GM19324 (cell line): ENCODE results near the gene FDXACB1.

Experiments used
- ATAC-seq: cut with Tn5 transposase; IDR thresholded peaks from one replicate; pipeline ENCODE4 v1.9.1; 2021; ENCODE audit warnings: mild to moderate bottlenecking, moderate library complexity; ENCODE audit not compliant: unreplicated experiment, low FRiP score

The FDXACB1 gene, protein sequence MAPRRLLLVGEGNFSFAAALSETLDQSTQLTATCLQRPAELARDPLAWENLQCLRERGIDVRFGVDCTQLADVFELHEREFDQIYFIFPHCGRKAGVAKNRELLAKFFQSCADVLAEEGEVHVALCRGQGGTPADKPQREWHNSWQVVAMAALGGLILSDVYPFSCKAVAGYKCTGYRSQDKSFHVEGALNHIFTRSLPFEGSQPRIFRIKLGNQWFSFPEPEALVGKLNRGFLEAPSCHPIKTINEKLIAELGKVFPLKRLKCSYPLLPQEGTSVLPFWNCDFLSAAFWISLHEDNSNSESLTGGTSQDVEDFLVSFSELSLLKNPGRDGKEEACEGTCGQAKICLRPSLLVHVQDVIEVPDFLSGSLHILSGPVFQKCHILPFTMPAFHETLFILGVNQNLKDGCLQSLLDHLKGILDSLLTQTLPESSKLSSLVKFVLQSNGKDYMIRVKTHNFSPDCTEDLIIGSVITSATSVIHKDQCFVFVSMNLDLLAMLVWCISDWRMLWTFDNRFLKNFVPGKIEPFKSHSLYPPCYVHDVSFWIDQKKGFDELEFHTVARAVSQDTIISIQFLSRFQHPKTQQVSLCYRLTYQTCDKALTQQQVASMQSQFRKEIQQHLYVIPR

GRCh38 chr11:111878849-111879636 lies at the start of gene FDXACB1, which contains the start of gene CFAP68:
TSS of gene FDXACB1 (minus strand) at chr11:111879165. CDS start at chr11:111879132, 33 bp downstream.
TSS of gene CFAP68 (plus strand) at chr11:111879541. CDS start at chr11:111879561, 20 bp downstream.
- peak; percentile 94 for ATAC-seq

DNA sequence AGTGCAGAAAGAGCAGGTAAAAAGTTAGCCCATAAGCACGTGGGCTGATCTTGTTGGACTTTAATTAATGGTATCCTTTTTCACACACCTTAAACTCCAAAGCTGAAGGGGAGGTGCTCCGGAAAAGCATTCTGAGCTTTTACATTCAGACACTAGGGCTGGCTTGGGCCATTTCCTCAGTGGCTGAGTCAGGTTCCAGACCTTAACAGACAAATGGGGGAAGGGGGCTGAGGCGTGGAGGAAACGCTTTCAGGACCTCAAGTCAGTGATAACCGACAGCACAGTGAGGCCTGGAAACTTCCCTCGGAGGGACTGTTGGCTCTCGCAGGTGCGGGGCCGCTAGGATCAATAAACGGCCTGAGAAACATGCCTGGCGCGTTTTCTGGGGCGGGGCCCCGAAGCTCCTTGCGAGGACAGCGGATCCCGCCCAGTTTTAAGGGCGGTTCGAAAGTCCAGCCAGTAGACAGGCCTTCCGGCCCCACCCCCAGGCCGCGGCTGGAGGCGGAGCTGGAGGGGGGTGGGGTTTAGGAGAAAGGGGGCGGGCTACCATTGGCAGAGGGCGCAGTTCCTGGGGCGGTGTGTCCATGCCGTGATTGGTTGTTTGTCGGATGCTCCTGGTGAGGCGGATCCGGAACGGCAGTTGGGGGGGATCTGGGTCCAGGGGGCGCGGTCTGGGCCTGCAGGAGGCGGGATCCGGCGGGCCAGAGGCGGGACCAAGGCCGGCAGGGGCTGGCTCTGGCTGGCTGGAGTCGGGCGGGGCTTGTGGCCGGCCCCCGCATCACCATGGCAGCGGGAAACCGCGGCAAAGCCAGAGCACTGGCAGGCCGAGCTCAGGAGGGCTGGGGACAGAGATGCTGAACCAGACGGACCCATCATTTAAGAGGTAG lies 47.8 kb upstream of the FDXACB1 start:
- peak; percentile 95 for ATAC-seq

DNA sequence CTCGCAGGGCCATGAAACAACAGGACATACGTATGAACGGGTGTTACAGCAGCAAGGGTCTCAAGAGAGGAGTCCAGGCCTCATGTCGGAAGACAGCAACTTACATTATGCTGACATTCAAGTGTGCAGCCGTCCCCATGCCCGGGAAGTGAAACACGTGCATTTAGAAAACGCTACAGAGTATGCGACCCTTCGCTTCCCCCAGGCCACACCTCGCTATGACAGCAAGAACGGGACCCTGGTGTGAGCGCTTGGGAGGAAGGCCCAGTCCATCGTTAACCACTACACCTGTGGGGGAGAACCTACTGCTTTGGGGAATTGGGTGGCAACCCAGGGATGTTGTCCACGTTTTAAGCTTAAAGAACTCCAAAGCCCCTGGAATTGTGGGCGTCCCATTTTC lies 47.0 kb upstream of the FDXACB1 start:
- ATAC-seq: no peak

DNA sequence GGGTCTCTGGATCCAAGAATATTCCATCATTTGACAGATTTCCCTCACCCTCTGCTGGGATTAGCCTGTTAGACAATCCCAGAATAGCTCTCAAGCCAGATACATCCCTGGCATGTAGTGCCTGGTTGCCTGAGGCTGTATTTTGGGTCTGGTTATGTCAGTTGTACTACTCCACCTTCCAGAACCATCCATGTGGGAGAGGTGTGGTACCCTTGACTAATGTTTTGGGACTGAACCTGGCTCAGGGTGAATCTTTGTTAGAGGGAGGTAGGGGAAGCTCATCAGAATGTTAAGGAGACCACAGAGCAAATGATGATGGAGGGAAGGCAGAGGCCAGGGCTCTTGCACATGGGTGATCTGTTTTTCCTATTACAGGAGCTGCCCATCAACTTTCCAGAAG lies 45.0 kb upstream of the FDXACB1 start:
- ATAC-seq: no peak

GRCh38 chr11:111923351-111923788 lies 44.4 kb upstream of the FDXACB1 start:
- ATAC-seq: no peak

GRCh38 chr11:111922803-111923202 lies 43.8 kb upstream of the FDXACB1 start:
- no peak for ATAC-seq

- no peak for ATAC-seq
Observed at GRCh38 chr11:111921541-111922230, 42.7 kb upstream of the FDXACB1 start.

- ATAC-seq: no peak
Observed at GRCh38 chr11:111920908-111921307, 41.9 kb upstream of the FDXACB1 start.

DNA sequence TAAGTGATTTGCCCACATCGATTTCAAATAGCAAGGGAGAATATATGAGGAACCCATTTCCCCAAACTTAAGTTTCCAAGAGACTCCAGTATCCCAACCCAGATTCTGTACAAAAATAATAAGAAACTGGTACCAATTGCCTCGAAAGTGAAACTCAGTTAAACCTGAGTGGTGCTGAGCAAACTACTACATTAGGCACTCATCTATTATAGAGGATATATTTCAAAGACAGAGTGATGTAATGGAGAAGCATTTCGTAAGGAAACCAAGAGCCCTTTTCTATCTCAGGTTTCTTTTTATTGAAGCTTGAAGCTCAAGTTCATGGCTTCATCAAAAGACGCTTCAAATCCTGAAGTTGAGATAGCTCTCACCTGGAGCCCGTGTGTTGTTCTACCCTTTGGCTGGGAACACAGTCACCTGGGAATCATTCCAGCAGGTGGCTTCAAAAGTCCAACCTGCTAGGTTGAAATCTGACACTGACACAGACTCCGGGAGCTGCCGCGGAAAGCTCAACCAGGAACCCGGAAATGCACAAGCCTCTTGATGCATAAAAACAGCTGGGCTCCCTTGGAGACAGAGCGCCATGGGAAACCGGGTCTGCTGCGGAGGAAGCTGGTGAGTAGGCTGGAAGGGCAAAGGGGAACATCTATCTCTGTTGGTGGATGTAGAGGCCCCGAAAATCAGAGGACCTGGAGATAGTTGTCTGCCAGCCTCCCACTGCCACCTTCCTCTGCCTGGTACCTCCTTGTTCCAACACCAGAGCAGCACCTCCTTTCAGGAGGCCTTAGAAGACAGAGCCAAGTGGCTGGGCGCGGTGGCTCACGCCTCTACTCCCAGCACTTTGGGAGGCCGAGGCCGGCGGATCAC lies 39.7 kb upstream of the FDXACB1 start, which contains the start of gene C11orf52:
Gene C11orf52 (plus strand): TSS at position 524 of the 867 bp plus-strand sequence. CDS start 60 bp downstream, at position 584.
- ATAC-seq: no peak

GRCh38 chr11:111917788-111918187 lies 38.8 kb upstream of the FDXACB1 start:
- no peak for ATAC-seq

- ATAC-seq: no peak
Observed at GRCh38 chr11:111917312-111917711, 38.3 kb upstream of the FDXACB1 start.

DNA sequence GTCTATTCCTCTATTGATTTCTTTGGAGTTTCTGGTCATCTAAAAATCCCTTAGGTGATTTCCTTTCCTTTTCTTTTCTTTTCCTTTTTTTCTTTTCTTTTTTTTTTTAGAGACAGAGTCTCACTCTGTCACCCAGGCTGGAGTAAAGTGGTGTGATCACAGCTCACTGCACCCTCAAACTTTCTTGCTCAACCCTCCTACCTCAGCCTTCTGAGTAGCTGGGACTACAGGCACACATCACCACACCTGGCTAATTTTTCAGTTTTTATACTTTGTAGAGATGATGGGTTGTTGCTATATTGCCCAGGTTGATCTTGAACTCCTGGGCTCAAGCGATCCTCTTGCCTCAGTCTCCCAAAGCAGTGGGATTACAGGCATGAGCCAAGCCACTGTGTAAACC lies 37.8 kb upstream of the FDXACB1 start:
- ATAC-seq: no peak

DNA sequence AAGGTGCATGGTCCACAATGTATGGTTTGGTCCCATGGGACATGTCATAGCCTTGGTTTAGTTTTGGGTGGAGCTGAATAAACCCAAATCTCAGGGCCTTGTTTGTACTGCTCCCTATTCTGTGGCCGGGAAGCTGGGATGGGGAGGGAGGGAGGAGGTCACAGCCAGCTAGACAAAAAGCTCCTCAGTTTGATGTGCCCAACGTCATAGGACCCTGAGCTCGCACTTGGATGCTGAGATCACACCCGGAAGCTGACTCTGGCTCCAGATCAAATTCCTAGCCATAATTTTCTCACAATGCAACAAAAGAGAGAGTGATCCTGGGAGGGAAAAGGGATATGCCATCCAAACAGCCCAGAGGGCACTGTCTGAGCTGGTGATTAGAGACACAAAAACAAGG lies 35.0 kb upstream of the FDXACB1 start:
- no peak for ATAC-seq

- ATAC-seq: no peak
Observed at GRCh38 chr11:111913031-111913861, 34.3 kb upstream of the FDXACB1 start.

- ATAC-seq: no peak
Observed at GRCh38 chr11:111912535-111912934, 33.6 kb upstream of the FDXACB1 start, which contains the start of gene HSPB2. TSS of gene HSPB2 (plus strand) at chr11:111912734. CDS start at chr11:111912830, 96 bp downstream.

DNA sequence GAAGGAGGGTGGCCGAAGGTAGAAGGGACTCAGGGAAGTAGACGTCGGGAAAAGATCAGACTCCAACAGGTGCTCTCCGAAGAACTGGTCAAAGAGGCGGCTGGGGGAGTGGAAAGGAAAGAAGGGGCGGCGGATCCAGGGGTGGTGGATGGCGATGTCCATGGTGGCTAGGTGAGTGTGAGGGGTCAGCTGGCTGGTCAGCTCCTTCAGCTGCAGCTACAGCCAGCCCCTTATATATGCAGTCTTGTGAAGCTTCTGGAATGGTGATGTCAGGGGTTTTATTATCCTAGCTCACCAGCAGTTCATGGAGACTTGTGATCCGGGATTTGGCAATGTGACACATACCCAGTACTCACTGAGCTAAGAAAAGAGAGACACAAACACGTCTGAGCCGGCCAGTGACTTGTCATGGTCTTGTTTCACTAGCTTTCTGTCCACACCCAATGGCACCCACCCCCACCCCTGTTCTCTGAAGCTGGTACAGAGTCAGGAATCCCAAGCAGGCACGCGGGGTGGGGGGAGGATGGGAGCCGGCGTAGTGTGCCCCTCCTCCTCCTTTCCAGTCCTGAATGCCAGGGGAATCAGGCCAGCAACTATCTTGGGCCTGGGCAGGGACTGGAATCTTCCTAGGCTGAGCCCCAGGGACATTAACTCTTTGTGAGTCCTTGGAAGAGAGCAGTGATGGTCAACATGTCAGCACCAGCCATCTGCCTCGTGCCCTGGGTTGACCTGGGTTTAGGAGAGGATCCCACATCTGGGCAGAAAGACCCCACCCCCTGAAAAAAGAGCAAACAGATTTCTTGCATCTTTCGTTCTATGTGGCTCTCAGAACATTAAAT lies 32.8 kb upstream of the FDXACB1 start, which contains the start of gene CRYAB:
Gene CRYAB (minus strand): TSS at position 208 of the 839 bp plus-strand sequence. CDS start 46 bp downstream, at position 162.
- no peak for ATAC-seq
